Breast epithelium (tissue), 4 donors: ENCODE measurements around the gene C1orf159. TPM values are rescaled to one million over a fixed set of nuclear protein-coding genes. Genes with fewer than 3 reads are reported as not detected.
"Not testable (repeated sequence)": the region's sequence is repeated elsewhere in the genome, so short reads cannot be mapped to it uniquely, and the experiment has no call there.

Experiments used
- DNase-seq, 2 donors: peaks; one replicate each; pipeline ENCODE4 v3.0.0-alpha.2; 2019; ENCODE audit warnings: low spot score in 2 of 2
- H3K27ac ChIP-seq, 2 donors: fragments of 200-600 bp; sonication (generic) in 1 of 2; one replicate each; pipeline ENCODE4 v1.5.1; 2016 to 2019; ENCODE audit warnings: mild to moderate bottlenecking in 1 of 2
- H3K27me3 ChIP-seq, 2 donors: fragments of 200-600 bp; sonication (generic) in 1 of 2; one replicate each; pipeline versions ENCODE4 v1.5.1 to v1.6.0; 2017 to 2019; ENCODE audit warnings: control low read depth in 1 of 2, mild to moderate bottlenecking in 1 of 2
- H3K36me3 ChIP-seq: fragments of 200-600 bp; one replicate; pipeline ENCODE4 v1.5.1; 2019
- H3K4me1 ChIP-seq, 2 donors: fragments of 200-600 bp; sonication (generic); one replicate each; pipeline ENCODE4 v1.5.1; 2016 to 2019; ENCODE audit warnings: control low read depth in 1 of 2
- H3K4me3 ChIP-seq, 3 donors: fragments of 200-600 bp; sonication (generic); 1 replicate in 2 of 3; 2 replicates in 1 of 3; pipeline ENCODE4 v1.5.1; 2016 to 2019; ENCODE audit warnings: mild to moderate bottlenecking in 3 of 3, moderate library complexity in 2 of 3
- H3K9me3 ChIP-seq, 2 donors: fragments of 200-600 bp; sonication (generic) in 1 of 2; one replicate each; pipeline ENCODE4 v1.5.1; 2016 to 2019; ENCODE audit warnings: control low read depth in 1 of 2
- CTCF ChIP-seq, 3 donors: fragments of 450-650 bp; IDR thresholded peaks; one replicate each; pipeline ENCODE4 v1.5.1; 2016 to 2017; ENCODE audit warnings: antibody characterized with exemption in 3 of 3, mild to moderate bottlenecking in 3 of 3, moderate library complexity in 3 of 3
- POLR2A ChIP-seq: fragments of 450-650 bp; IDR thresholded peaks from one replicate; pipeline ENCODE4 v1.6.1; 2016; ENCODE audit warnings: antibody characterized with exemption, mild to moderate bottlenecking, moderate library complexity
- POLR2AphosphoS5 ChIP-seq, 3 donors: sonication (generic); formaldehyde crosslinking; IDR thresholded peaks; one replicate each; pipeline ENCODE4 v1.6.1; 2017; ENCODE audit warnings: antibody characterized with exemption in 3 of 3
- intact Hi-C: fragments of 100-400 bp; cut with DNase I; formaldehyde crosslinking; loops from one replicate; pipeline ENCODE4 v1.15.1; 2023; ENCODE audit warnings: low total_unique reads
- total RNA-seq, 3 donors: library from RNA; depleted of rRNA; stranded (reverse); fragments of >200 nt; gene quantifications; one replicate each; pipeline ENCODE4 v1.1.0, GENCODE V29; 2016

Gene C1orf159
- total RNA-seq, 3 donors from 2014 or later = 6.9 to 24.0 (median 12.5) TPM

DNA sequence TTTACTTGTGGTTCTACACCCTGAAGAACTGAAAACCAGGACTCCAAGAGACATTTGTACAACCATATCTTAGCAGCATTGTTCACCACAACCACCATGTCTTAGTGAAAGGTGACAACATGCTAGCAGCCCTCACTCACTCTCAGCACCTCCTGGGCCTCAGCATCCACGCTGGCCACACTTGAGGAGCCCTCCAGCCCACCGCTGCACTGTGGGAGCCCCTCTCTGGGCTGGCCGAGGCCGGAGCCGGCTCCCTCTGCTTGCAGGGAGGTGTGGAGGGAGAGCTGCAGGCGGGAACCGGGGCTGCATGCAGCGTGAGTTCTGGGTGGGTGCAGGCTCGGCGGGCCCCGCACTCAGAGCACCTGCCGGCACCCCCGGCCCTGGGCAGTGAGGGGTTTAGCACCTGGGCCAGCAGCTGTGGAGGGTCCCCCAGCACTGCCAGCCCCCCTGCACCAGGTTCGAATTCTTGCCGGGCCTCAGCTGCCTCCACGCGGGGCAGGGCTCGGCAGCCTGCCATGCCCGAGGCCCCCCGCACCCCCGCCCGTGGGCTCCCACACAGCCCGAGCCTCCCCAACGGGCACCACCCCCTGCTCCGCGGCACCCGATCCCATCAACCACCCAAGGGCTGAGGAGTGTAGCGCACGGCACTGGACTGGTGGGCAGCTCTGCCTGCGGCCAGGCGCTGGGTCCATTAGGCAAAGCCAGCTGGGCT, 9.2 kb downstream of the C1orf159 start:
- TF ChIP-seq POLR2A (no peak), CTCF (IDR thresholded peaks at IDR 0.05) (no peak), POLR2AphosphoS5 (IDR thresholded peaks at IDR 0.05) (no peak)
- no peak overlapping the region for H3K27ac ChIP-seq
- no peaks in the 10 kb centered on the region for H3K36me3 ChIP-seq
- no peaks in the 10 kb centered on the region for H3K4me1 ChIP-seq
- no peak overlapping the region for H3K4me3 ChIP-seq
- intact Hi-C loops = no loop called here
- peaks cover 0 to 3% of the 10 kb centered on the region in 2 donors for H3K9me3 ChIP-seq
- no peaks in the 10 kb centered on the region for H3K27me3 ChIP-seq
- DNase-seq = no peak

GRCh38 chr1:1104152-1104551, 11.7 kb downstream of the C1orf159 start:
- not testable (repeated sequence) for H3K9me3 ChIP-seq, DNase-seq, H3K4me1 ChIP-seq, H3K27ac ChIP-seq, H3K4me3 ChIP-seq, H3K36me3 ChIP-seq, H3K27me3 ChIP-seq
- intact Hi-C loops = loop anchor here (5.0 kb wide), 1 partner anchor 908 kb away; no protein-coding TSS in a partner anchor

DNA sequence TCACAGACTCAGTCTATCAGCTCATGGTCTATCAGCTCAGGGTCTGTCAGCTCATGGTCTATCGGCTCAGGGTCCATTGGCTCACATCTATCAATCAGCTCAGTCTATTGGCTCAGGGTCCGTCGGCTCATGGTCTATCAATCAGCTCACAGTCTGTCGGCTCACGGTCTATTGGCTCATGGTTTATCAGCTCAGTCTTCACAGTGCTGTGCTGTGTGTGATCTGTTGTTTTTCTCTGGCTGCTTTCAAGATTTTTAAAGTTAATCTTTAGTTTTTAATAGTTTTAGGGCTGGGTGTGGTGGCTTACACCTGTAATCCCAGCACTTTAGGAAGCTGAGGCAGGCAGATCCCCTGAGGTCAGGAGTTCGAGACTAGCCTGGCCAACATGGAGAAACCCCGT, 14.4 kb downstream of the C1orf159 start:
- Histone ChIP-seq H3K36me3 (no peaks in the 10 kb centered on the region), H3K27ac (no peak overlapping the region), H3K4me3 (no peak overlapping the region), H3K27me3 (no peaks in the 10 kb centered on the region), H3K4me1 (no peaks in the 10 kb centered on the region), H3K9me3 (peaks cover 0 to under 1% of the 10 kb centered on the region in 2 donors)
- TF ChIP-seq CTCF (IDR thresholded peaks at IDR 0.05) (no peak), POLR2A (no peak), POLR2AphosphoS5 (IDR thresholded peaks at IDR 0.05) (no peak)
- no peak for DNase-seq
- intact Hi-C loops = loop anchor here (5.0 kb wide), 1 partner anchor 911 kb away; no protein-coding TSS in a partner anchor

DNA sequence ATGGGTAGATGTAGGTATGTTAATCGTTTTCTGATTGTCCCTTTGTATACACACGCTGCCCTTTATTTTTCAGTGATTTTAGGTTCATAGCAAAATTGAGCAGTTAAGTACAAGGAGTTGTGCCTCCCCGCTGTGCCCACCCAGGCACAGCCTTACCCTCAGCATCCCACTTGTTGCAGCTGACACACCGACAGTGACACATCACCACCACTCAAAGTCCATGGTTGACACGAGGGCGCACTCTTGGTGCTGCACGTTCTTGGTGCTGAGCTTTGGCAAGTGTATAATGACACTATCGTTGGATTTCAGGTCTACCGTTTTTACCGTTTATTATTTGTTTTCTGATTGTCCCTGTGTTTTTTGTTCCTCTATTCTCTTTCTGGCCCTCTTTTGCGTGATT, 15.6 kb downstream of the C1orf159 start:
- no peaks in the 10 kb centered on the region for H3K4me1 ChIP-seq
- H3K27me3 ChIP-seq = no peaks in the 10 kb centered on the region
- H3K27ac ChIP-seq = no peak overlapping the region

DNA sequence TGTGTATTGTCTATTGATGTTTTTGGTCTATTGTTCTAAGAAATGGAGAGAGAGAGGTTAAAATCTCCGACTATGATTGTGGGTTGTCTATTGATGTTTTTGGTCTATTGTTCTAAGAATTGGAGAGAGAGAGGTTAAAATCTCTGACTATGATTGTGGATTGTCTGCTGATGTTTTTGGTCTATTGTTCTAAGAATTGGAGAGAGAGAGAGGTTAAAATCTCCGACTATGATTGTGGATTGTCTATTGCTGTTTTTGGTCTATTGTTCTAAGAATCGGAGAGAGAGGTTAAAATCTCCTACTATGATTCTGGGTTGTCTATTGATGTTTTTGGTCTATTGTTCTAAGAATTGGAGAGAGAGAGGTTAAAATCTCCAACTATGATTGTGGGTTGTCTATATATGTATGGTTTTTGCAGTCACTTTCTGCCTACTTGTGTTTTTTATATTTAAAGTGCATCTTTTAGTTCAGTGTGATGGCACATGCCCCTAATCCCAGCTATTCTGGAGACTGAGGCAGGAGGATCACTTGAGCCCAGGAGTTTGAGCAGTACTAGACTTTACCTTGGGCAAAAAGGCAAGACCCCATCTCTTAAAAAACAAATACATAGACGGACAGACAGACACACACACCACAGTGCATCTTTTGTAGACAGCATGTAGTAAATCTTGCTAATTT, 16.2 kb downstream of the C1orf159 start:
- Histone ChIP-seq H3K36me3 (no peaks in the 10 kb centered on the region), H3K27me3 (no peaks in the 10 kb centered on the region), H3K9me3 (no peaks in the 10 kb centered on the region), H3K4me1 (no peaks in the 10 kb centered on the region), H3K27ac (no peak overlapping the region), H3K4me3 (no peak overlapping the region)
- intact Hi-C loops = loop anchor here (5.0 kb wide), 1 partner anchor 913 kb away; no protein-coding TSS in a partner anchor
- no peak for DNase-seq
- no peak for TF ChIP-seq CTCF (IDR thresholded peaks at IDR 0.05)
- TF ChIP-seq POLR2A = no peak
- TF ChIP-seq POLR2AphosphoS5 (IDR thresholded peaks at IDR 0.05) = no peak

More for the DNA sequence above, 15.6 kb downstream of the C1orf159 start:
- H3K9me3 ChIP-seq = no peaks in the 10 kb centered on the region
- H3K4me3 ChIP-seq = no peak overlapping the region
- TF ChIP-seq POLR2AphosphoS5 (IDR thresholded peaks at IDR 0.05) (no peak), CTCF (IDR thresholded peaks at IDR 0.05) (no peak), POLR2A (no peak)
- intact Hi-C loops = loop anchor here (5.0 kb wide), 1 partner anchor 912 kb away; no protein-coding TSS in a partner anchor
- H3K36me3 ChIP-seq = no peaks in the 10 kb centered on the region
- peak in 1 of 2 donors; percentile 28 for DNase-seq
